Stomach (tissue), 4 donors: Measurements from ENCODE around the gene C3orf38.

Source experiments
- CTCF ChIP-seq, 7 experiments: fragments of 450-650 bp in 4 of 7; fragments of 200-600 bp in 3 of 7; sonication (generic) in 3 of 7; IDR thresholded peaks; one replicate each; pipeline ENCODE4 v1.5.1; 2016 to 2019; ENCODE audit warnings: antibody characterized with exemption in 7 of 7, control low read depth in 2 of 7, mild to moderate bottlenecking in 1 of 7
- EP300 ChIP-seq: sonication (generic); formaldehyde crosslinking; IDR thresholded peaks from one replicate; pipeline ENCODE4 v1.6.1; 2017; ENCODE audit warnings: antibody characterized with exemption
- POLR2A ChIP-seq, 4 donors: fragments of 450-650 bp; IDR thresholded peaks; one replicate each; pipeline ENCODE4 v1.6.1; 2016; ENCODE audit warnings: antibody characterized with exemption in 4 of 4, control low read depth in 2 of 4, mild to moderate bottlenecking in 1 of 4, moderate library complexity in 1 of 4
- POLR2AphosphoS5 ChIP-seq, 3 donors: sonication (generic); formaldehyde crosslinking; IDR thresholded peaks; one replicate each; pipeline ENCODE4 v1.6.1; 2016; ENCODE audit warnings: antibody characterized with exemption in 3 of 3

GRCh38 chr3:88167173-88167572, 17.4 kb downstream of the C3orf38 start:
- no peak for TF ChIP-seq POLR2A (IDR thresholded peaks at IDR 0.05)
- no peak for TF ChIP-seq CTCF (IDR thresholded peaks at IDR 0.05)
- TF ChIP-seq POLR2AphosphoS5 (IDR thresholded peaks at IDR 0.05), result no peak
- no peak for TF ChIP-seq EP300
